HG02870 (cell line): ENCODE measurements around the gene CTCF.

ENCODE experiments used
- ATAC-seq: cut with Tn5 transposase; IDR thresholded peaks from one replicate; pipeline ENCODE4 v1.9.1; 2021; ENCODE audit warnings: mild to moderate bottlenecking, moderate library complexity; ENCODE audit not compliant: unreplicated experiment

Gene CTCF

GRCh38 chr16:67593288-67593687 is 31.0 kb downstream of the CTCF start:
- no peak for ATAC-seq

- ATAC-seq, result no peak
Measured at GRCh38 chr16:67593701-67594100, 31.4 kb downstream of the CTCF start.

GRCh38 chr16:67594256-67594915 is 32.1 kb downstream of the CTCF start:
- ATAC-seq, result no peak

GRCh38 chr16:67594956-67595355 is 32.6 kb downstream of the CTCF start:
- ATAC-seq, result no peak

GRCh38 chr16:67598527-67598926 is 36.2 kb downstream of the CTCF start:
- no peak for ATAC-seq

- no peak for ATAC-seq
Measured at GRCh38 chr16:67605641-67606040, 43.3 kb downstream of the CTCF start.

- no peak for ATAC-seq
Measured at GRCh38 chr16:67606632-67607031, 44.3 kb downstream of the CTCF start.

- ATAC-seq, result no peak
Measured at GRCh38 chr16:67608364-67608763, 46.0 kb downstream of the CTCF start.

- no peak for ATAC-seq
Measured at GRCh38 chr16:67613808-67614207, 51.5 kb downstream of the CTCF start.

DNA sequence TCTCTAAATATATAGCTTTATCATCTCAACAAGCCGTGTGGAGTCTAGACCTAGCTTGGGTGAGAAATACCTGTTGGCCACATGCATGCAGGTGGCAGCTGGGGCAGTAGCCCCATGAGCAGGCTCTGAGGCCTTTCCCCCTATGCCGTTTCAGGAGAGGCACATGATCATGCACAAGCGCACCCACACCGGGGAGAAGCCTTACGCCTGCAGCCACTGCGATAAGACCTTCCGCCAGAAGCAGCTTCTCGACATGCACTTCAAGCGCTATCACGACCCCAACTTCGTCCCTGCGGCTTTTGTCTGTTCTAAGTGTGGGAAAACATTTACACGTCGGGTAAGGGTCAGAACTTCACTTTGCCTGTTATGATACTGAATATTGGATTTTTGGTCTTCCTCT is 65.9 kb downstream of the CTCF start:
- no peak for ATAC-seq

DNA sequence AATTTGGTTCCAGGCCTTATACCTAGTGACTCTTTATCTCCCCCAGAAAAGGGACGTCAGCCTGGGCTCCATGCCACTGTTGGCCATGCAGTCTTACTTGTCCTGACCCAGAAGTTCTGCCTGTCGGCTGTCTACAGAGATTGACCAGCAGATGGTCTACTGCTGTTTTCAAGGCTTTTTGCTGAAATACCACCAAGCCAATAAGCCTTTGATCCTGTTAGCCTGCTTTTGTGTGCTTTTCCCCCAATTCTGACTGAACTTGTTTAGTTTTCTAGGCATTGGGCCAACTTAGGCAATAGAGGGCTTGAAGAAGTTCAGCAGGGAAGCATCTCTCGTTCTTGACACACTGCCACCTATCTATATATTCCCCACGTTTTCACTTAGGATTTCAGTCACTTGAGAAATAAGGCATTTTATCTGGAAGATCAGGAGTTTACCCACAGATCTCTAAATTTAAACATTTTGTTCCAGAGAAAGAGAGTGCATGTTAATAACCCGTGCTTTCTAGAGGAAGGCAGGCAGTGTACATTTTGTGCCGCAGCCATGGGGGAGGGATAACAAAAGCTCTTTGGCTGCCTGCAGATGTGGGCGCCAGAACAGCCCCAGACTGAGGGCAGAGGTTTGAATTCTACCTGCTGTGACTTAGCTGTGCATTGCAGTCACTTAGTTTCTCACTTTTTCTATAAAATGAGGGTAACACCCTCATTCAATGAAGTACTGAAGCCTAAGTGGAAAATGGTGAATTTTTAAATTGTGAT is 70.3 kb downstream of the CTCF start:
- no peak for ATAC-seq

GRCh38 chr16:67636713-67637112 is 74.4 kb downstream of the CTCF start:
- ATAC-seq, result no peak

GRCh38 chr16:67637625-67638024 is 75.3 kb downstream of the CTCF start:
- ATAC-seq, result no peak

- no peak for ATAC-seq
Measured at GRCh38 chr16:67641779-67642708, 79.7 kb downstream of the CTCF start.

- no peak for ATAC-seq
Measured at GRCh38 chr16:67644038-67644437, 81.7 kb downstream of the CTCF start.

- no peak for ATAC-seq
Measured at GRCh38 chr16:67645397-67646121, 83.2 kb downstream of the CTCF start.

- ATAC-seq, result no peak
Measured at GRCh38 chr16:67647111-67647651, 84.9 kb downstream of the CTCF start.

GRCh38 chr16:67647681-67648080 is 85.4 kb downstream of the CTCF start:
- no peak for ATAC-seq

GRCh38 chr16:67648088-67648763 is 85.9 kb downstream of the CTCF start:
- ATAC-seq, result no peak
